ENCODE measurements around the gene RTF2. TPM values are rescaled to one million over a fixed set of nuclear protein-coding genes. Genes with fewer than 3 reads are reported as not detected.

The RTF2 gene
- total and polyA plus RNA-seq, 8 donors = 24.3 to 55.4 (median 28.1) TPM

DNA sequence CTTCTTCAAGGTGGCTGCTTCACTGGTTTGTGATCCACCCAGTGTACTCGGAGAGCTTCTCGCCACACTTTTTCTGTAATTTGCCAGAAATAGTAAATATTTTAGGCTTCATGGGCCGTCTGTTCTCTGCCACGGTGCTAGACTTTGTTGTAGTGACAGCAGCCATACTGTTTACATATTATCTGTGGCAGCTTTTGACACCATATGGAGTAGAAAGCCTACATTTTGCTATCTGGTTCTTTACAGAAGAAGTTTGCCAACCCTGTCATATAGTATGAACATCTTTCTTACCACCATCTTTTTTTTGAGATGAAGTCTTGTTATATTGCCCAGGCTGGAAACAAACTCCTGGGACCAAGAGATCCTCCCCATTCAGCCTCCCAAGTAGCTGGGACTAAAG, 97.1 kb downstream of the RTF2 start:
- no peak for DNase-seq
- TF ChIP-seq, protein P1, sequence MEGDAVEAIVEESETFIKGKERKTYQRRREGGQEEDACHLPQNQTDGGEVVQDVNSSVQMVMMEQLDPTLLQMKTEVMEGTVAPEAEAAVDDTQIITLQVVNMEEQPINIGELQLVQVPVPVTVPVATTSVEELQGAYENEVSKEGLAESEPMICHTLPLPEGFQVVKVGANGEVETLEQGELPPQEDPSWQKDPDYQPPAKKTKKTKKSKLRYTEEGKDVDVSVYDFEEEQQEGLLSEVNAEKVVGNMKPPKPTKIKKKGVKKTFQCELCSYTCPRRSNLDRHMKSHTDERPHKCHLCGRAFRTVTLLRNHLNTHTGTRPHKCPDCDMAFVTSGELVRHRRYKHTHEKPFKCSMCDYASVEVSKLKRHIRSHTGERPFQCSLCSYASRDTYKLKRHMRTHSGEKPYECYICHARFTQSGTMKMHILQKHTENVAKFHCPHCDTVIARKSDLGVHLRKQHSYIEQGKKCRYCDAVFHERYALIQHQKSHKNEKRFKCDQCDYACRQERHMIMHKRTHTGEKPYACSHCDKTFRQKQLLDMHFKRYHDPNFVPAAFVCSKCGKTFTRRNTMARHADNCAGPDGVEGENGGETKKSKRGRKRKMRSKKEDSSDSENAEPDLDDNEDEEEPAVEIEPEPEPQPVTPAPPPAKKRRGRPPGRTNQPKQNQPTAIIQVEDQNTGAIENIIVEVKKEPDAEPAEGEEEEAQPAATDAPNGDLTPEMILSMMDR (IDR thresholded peaks at IDR 0.05) = no peak
- no peaks in the 10 kb centered on the region for H3K9me3 ChIP-seq
- no peaks in the 10 kb centered on the region for H3K36me3 ChIP-seq
- FAIRE-seq = no peak
- no peak overlapping the region for H3K4me3 ChIP-seq
- H3K27me3 ChIP-seq = no peaks in the 10 kb centered on the region
- H3K4me1 ChIP-seq = no peaks in the 10 kb centered on the region
- no peak overlapping the region for H3K27ac ChIP-seq
- intact Hi-C loops (cut with DNase I) = no loop called here
- ATAC-seq = no peak
- 75 to 92% methylated on average over 4 of the region's 4 CpGs for WGBS, 2 donors

GRCh38 chr20:56566621-56567020, 98.2 kb downstream of the RTF2 start:
- 30 to 45% methylated on average over 3 of the region's 3 CpGs for WGBS, 2 donors
- H3K27ac ChIP-seq = no peak overlapping the region
- DNase-seq (no peak), FAIRE-seq (no peak), ATAC-seq (no peak)
- H3K27me3 ChIP-seq = no peaks in the 10 kb centered on the region
- no peak overlapping the region for H3K4me3 ChIP-seq
- intact Hi-C loops (cut with DNase I) = no loop called here
- TF ChIP-seq, protein P1 (IDR thresholded peaks at IDR 0.05) = no peak
- no peaks in the 10 kb centered on the region for H3K4me1 ChIP-seq
- H3K9me3 ChIP-seq = no peaks in the 10 kb centered on the region
- no peaks in the 10 kb centered on the region for H3K36me3 ChIP-seq

Other genes with a start within 250 kb of the RTF2 start
- not detected for gene MC3R, start 219.9 kb upstream of the RTF2 start, total RNA-seq
- gene MC3R, start 219.9 kb upstream of the RTF2 start, polyA plus RNA-seq = not detected
- gene FAM210B, start 109.7 kb upstream of the RTF2 start, total RNA-seq = 10 to 100 TPM; 15.3 to 28.2 (median 24.8) TPM
- 10 to 100 TPM; 13.1 to 29.6 TPM for gene FAM210B, start 109.7 kb upstream of the RTF2 start, polyA plus RNA-seq
- 1 to 10 TPM in 4 of 6 donors, under 1 TPM in 2; 0.51 to 1.9 (median 1.1) TPM for gene AURKA, start 76.4 kb upstream of the RTF2 start, total RNA-seq
- gene AURKA, start 76.4 kb upstream of the RTF2 start, polyA plus RNA-seq = under 1 TPM; 0.61 to 0.80 TPM
- 10 to 100 TPM; 12.1 to 17.5 (median 16.2) TPM for gene CSTF1, start 76.0 kb upstream of the RTF2 start, total RNA-seq
- gene CSTF1, start 76.0 kb upstream of the RTF2 start, polyA plus RNA-seq = 10 to 100 TPM in 1 of 2 donors, 1 to 10 TPM in 1; 4.5 to 13.0 TPM
- gene CASS4, start 56.4 kb upstream of the RTF2 start, total RNA-seq = 1 to 10 TPM in 2 of 6 donors, under 1 TPM in 4; 0.04 to 1.6 (median 0.24) TPM
- gene CASS4, start 56.4 kb upstream of the RTF2 start, polyA plus RNA-seq = under 1 TPM; 0.11 to 0.31 TPM
- under 1 TPM in 1 of 6 donors, not detected in 5; 0.28 TPM for gene FAM209A, start 56.1 kb downstream of the RTF2 start, total RNA-seq
- gene FAM209A, start 56.1 kb downstream of the RTF2 start, polyA plus RNA-seq = under 1 TPM; 0.46 to 0.75 TPM
- under 1 TPM in 2 of 6 donors, not detected in 4; 0.28 to 0.38 TPM for gene FAM209B, start 64.6 kb downstream of the RTF2 start, total RNA-seq
- 1 to 10 TPM; 1.7 to 2.0 TPM for gene FAM209B, start 64.6 kb downstream of the RTF2 start, polyA plus RNA-seq
- 1 to 10 TPM in 2 of 6 donors, under 1 TPM in 4; 0.42 to 1.6 (median 0.58) TPM for gene TFAP2C, start 160.7 kb downstream of the RTF2 start, total RNA-seq
- gene TFAP2C, start 160.7 kb downstream of the RTF2 start, polyA plus RNA-seq = under 1 TPM; 0.19 to 0.49 TPM